Activated T-helper 1 cell treated with anti-CD3 and anti-CD28 coated beads, Interleukin-2, amount 50 U/mL, for 16 hours (primary cell): Measurements from ENCODE around the gene STK10.
"Not testable (repeated sequence)": the region's sequence is repeated elsewhere in the genome, so short reads cannot be mapped to it uniquely, and the experiment has no call there.

Experiments used
- DNase-seq, 2 donors: peaks; one replicate each; pipeline ENCODE4 v3.0.0-alpha.2; 2020; ENCODE audit warnings: low read depth in 1 of 2, low spot score in 1 of 2

STK10 gene

GRCh38 chr5:172166030-172166826 is 21.8 kb downstream of the STK10 start:
- no peak for DNase-seq

- DNase-seq, result no peak
Measured at GRCh38 chr5:172165465-172165864, 22.6 kb downstream of the STK10 start.

- no peak for DNase-seq
Measured at GRCh38 chr5:172164769-172165212, 23.2 kb downstream of the STK10 start.

- DNase-seq, result no peak
Measured at GRCh38 chr5:172163346-172163745, 24.7 kb downstream of the STK10 start.

GRCh38 chr5:172162987-172163343 is 25.1 kb downstream of the STK10 start:
- DNase-seq, result no peak

GRCh38 chr5:172162323-172162986 is 25.6 kb downstream of the STK10 start:
- no peak for DNase-seq

GRCh38 chr5:172160506-172160905 is 27.5 kb downstream of the STK10 start:
- DNase-seq, result no peak

- DNase-seq, result no peak
Measured at GRCh38 chr5:172159016-172159415, 29.0 kb downstream of the STK10 start.

GRCh38 chr5:172156541-172156994 is 31.5 kb downstream of the STK10 start:
- DNase-seq, result no peak

GRCh38 chr5:172155101-172155500 is 32.9 kb downstream of the STK10 start:
- not testable (repeated sequence) for DNase-seq

GRCh38 chr5:172153695-172154094 is 34.3 kb downstream of the STK10 start:
- DNase-seq, result no peak

- DNase-seq, result no peak
Measured at GRCh38 chr5:172151661-172152210, 36.3 kb downstream of the STK10 start.

GRCh38 chr5:172150514-172151425 is 37.3 kb downstream of the STK10 start:
- no peak for DNase-seq

- DNase-seq, result not testable (repeated sequence)
Measured at GRCh38 chr5:172149481-172149880, 38.5 kb downstream of the STK10 start.

GRCh38 chr5:172149073-172149472 is 39.0 kb downstream of the STK10 start:
- DNase-seq, result no peak

GRCh38 chr5:172148381-172148780 is 39.6 kb downstream of the STK10 start:
- DNase-seq, result no peak

GRCh38 chr5:172147857-172148256 is 40.2 kb downstream of the STK10 start:
- DNase-seq, result no peak

GRCh38 chr5:172146748-172147092 is 41.3 kb downstream of the STK10 start:
- DNase-seq, result no peak

GRCh38 chr5:172145870-172146747 is 41.9 kb downstream of the STK10 start:
- DNase-seq, result no peak
